GM12891 (cell line): ENCODE data around the gene STK11.

ENCODE experiments used
- PAX5 ChIP-seq: IDR thresholded peaks from 2 replicates; pipeline ENCODE4 v1.6.1; 2011; ENCODE audit warnings: low read length, moderate library complexity, mild to moderate bottlenecking; ENCODE audit not compliant: insufficient read depth, severe bottlenecking
- POLR2A ChIP-seq: IDR thresholded peaks from 2 replicates; pipeline ENCODE4 v1.6.1; 2011; ENCODE audit warnings: low read depth, low read length, control low read depth
- POLR2AphosphoS5 ChIP-seq: IDR thresholded peaks from 2 replicates; pipeline ENCODE4 v1.6.1; 2011; ENCODE audit warnings: low read depth, low read length, control low read depth
- POU2F2 ChIP-seq: IDR thresholded peaks from 2 replicates; pipeline ENCODE4 v1.6.1; 2011; ENCODE audit warnings: low read depth, mild to moderate bottlenecking, control low read depth, low read length, moderate library complexity
- TAF1 ChIP-seq: IDR thresholded peaks from 2 replicates; pipeline ENCODE4 v1.6.1; 2011; ENCODE audit warnings: low read depth, low read length, control low read depth

DNA sequence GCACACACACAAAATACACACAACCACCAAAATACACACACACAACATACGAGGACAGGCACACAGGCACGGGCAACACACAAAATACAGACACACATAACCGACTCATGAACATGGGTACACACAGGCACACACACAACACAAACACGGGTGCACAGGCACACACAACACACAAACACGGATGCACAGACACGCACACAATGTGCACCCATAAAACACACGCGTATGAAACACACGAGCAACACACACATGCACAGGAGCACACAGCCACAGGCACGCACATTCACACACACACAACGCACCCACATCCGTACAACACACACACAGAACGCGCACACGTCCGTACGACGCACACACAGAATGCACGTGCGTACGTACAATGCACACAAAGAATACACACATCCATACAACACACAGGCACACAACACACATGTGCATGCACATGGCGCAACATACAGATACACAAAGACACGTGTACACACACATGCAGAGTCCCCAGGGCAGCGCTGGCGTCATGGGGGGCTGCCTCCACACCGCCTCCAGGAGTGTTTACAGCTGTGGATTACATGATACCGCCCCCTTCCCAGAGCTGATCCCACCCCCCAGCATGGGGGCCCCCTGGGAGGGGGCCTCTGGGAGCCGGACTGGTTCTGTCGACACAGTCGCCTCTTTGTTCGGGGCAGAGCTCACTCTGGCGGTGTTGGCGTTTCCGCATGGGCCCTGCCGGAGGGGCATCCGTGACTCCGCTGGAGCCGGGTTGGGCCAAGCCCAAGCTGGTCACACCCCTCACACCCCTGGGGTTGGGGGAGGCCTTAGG, 34.4 kb upstream of the STK11 start:
- TF ChIP-seq POLR2A: no peak
- no peak for TF ChIP-seq POLR2AphosphoS5
- no peak for TF ChIP-seq TAF1
- TF ChIP-seq POU2F2: no peak
- TF ChIP-seq PAX5: no peak
